DMS153 (cell line): Measurements from ENCODE around the gene TDRD6.
A peak's percentile ranks its signal among the peaks of the same experiment; 100 is the strongest.
"Not testable (repeated sequence)": the region's sequence is repeated elsewhere in the genome, so short reads cannot be mapped to it uniquely, and the experiment has no call there.

Experiments used
- DNase-seq: peaks from one replicate; lab custom pipeline; 2025; lab: John Stamatoyannopoulos, UW

Gene TDRD6

GRCh38 chr6:46687619-46688097 lies at the start of gene TDRD6:
TDRD6 (plus strand) TSS chr6:46687885; CDS start chr6:46688129, 244 bp downstream.
- no peak for DNase-seq

DNA sequence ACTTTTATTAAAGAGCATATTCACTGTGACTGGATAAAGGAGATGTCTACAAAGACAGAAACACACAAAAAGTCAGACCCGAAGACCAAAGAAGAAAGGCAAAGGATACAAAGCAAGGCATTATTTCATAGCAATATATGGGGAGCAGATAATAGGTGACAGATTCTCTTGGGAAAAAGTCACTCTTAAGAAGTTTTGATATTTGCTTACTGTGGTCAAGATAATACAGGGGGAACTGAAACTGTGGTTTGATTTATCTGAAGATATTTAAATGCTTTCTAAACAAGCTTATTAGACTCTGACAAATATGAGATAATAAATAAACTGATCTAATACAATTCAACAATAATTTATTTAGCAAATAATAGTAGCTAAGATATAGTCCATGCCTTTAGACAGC lies 49.8 kb upstream of the TDRD6 start:
- DNase-seq = no peak

- no peak for DNase-seq
These were observed 49.0 kb upstream of the TDRD6 start for GRCh38 chr6:46638650-46639049.

DNA sequence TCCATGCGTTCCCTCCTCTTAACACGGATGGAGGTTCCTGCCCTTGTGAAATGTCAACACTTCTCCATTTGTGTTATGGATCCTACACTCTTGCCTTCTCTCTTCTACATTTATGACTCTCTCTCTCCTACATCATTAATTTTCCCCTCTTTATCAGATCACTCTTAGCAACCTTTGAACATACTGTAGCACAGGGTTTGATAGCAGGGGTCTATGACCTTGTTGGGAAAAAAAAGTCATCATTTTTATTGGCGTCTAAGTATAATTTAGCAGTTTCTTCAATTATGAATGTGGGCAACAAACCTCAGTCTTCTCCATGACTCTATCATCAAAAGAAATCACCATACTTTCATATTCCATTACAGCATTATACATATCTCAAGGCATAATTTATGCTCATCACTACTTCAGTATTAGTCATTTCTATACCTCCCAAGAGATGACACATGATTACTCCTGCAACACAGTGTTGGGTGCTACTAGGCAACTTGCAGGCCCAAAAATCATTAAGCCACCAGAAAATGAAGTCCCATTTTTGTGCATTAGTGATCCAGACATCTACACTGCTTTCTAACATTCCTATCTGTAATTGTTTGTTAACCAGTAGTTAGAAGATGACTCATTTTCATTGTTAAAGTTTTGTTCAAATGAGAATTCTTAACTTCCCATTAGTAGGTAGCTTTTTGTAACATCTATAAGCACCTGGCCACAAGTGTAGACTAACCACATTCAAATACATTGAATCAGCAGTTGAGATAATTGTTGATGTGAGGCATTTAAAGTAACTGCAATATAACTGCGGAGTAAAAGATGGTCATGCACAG lies 44.5 kb upstream of the TDRD6 start:
- no peak for DNase-seq

DNA sequence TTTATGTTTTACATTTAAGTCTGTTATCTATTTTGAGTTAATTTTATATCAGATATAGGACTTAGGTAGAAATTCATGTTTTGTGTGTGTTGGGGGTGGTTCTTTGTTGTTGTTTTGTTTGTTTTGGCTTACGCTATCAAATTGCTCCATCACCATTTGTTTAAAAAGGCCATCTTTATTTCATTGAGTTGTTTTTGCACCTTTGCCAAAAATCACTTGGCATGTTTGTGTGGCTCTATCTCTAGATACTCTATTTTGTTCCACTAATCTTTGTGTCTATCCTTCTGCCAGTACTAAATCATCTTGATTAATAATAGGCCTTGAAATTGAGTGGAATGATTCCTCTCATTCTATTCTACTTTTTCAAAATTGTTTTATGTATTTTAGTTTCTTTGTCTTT lies 42.4 kb upstream of the TDRD6 start:
- DNase-seq = no peak

DNA sequence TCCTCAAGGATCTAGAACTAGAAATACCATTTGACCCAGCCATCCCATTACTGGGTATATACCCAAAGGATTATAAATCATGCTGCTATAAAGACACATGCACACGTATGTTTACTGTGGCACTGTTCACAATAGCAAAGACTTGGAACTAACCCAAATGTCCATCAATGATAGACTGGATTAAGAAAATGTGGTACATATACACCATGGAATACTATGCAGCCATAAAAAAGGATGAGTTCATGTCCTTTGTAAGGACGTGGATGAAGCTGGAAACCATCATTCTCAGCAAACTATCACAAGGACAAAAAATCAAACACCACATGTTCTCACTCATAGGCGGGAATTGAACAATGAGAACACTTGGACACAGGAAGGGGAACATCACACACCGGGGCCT lies 39.6 kb upstream of the TDRD6 start:
- not testable (repeated sequence) for DNase-seq

GRCh38 chr6:46648869-46649492 lies 38.7 kb upstream of the TDRD6 start:
- DNase-seq = peak; percentile 54

DNA sequence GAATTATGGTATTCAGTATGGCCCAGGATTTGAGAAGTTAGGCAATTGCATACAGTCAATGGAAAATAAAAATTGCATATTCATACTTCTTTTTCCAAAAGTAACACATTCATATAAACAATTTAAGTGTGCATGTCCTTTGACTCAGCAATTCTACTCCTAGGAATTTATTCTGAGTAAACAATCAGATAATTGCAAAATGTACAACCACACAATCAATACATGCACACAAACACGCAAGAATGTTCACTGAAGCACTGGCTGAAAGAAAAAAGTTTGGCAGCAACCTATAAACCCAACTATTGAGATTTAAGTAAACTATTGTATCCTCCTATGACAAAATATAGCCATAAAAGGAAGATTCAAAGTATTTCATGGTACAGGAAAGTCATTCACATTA lies 36.7 kb upstream of the TDRD6 start:
- no peak for DNase-seq

DNA sequence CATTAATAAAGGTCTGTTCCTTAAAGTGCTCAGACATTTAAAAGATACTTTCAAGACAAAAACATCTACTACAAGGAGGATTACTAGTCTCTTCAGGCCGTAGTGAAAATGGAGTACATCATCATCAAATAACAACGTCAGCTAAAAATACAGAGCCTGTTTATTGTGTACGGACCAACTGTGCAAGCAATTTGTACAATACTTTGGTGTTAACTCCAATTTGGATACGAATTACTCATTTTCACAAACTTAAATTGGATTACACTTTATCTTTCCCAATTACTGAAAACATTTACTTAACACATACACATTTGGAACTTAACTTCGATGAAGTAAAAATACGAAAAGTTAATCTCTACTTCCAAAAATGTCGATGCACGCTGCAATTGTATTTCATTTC lies 35.9 kb upstream of the TDRD6 start:
- no peak for DNase-seq

- no peak for DNase-seq
These were observed 35.5 kb upstream of the TDRD6 start for GRCh38 chr6:46652232-46652602.

- peak; percentile 81 for DNase-seq
These were observed 34.9 kb upstream of the TDRD6 start, which contains the start of the genes CYP39A1 and SLC25A27 for GRCh38 chr6:46652603-46653438. CYP39A1 (minus strand) TSS chr6:46652818; CDS start chr6:46652582, 236 bp downstream. SLC25A27 (plus strand) TSS chr6:46652975; CDS start chr6:46653193, 218 bp downstream.

DNA sequence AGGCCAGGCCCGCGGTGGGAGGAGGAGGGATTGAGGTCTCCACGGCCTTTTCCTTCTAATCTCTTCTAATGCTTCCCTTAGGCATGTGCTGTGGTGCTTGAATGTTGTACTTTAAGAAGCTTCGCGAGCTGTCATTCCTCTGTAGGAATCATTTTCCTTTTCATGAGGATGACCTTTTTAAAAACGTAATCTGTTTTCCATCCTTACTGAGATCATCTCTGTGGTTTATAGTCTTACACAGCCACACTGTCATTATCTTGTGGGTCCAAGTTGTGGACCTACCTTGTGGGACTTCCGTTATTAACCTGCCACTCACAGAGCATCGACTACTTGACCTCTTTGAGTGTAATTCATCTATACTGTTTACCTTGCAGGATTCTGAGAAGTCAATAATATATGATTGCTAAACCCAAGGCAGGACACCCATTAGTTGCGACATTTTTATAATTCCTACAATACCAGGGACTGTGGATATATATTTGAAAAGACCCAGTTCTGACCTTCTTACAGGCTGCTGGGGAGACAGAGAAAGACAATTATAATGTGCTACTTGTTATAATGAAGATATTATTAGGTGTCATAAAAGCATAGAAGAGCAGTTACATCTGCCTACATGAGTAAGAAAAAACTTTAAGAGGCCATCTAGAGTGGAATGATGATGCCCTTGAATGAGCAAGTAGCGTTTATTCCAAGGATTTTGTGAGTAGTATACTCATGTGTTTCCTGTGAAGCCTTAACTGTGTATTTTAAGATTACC lies 34.1 kb upstream of the TDRD6 start:
- no peak for DNase-seq

GRCh38 chr6:46655803-46656202 lies 31.9 kb upstream of the TDRD6 start:
- DNase-seq = no peak

GRCh38 chr6:46657642-46658041 lies 30.0 kb upstream of the TDRD6 start:
- DNase-seq = no peak

DNA sequence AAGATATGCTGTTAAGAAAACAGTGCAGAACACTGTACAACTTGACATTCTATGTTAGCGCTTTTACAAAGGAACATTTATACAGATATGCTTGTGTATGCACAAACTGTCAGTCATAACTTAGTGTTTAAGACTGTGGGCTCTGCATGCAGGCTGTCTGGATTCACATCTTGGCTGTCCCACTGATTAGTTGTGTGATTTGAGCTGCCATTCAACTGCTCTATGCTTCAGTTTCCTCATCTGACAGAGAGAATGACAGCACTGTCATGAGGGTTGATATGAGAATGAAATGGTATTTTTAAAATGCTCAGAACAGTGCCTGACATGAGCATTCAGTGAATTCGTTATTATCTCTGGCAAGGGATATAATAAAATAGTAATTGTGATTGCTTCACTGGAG lies 26.2 kb upstream of the TDRD6 start:
- no peak for DNase-seq

- no peak for DNase-seq
These were observed 20.3 kb upstream of the TDRD6 start for GRCh38 chr6:46667377-46667776.

GRCh38 chr6:46674410-46674809 lies 13.3 kb upstream of the TDRD6 start:
- DNase-seq = no peak

GRCh38 chr6:46676604-46677313 lies 10.9 kb upstream of the TDRD6 start:
- DNase-seq = no peak

DNA sequence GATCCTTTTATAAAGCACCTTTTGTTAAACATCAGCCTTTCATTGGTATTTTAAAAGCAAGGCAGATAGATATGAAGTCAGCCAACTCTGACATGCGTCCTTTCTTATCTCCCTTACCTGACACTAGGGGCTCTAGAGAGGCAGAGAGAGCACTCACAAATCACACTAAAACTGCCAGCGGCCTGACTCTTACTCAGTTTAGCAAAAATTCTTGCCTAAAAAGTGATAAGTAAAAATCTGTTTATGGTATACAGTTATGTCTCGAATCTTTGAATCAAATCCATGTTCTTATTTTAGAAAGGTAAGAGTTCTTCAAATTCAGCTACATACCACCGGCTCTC lies 10.4 kb upstream of the TDRD6 start:
- no peak for DNase-seq

DNA sequence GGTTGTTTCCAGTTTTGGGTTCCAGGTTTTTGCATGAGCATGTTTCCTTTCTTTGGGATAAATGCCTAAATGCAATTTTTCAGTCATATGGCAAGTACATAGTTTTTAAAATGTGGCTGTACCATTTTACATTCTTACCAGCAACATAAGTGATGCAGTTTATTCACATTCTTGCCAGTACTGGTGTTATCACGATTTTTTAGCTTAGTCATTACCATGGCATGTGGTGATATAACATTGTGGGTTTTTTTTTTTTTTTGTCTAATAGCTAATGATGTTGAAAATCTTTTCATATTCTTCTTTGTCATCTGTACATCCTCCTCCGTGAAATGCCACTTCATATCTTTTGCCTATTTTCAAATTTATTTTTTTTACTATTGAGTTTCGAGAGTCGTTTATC lies 2.9 kb upstream of the TDRD6 start:
- DNase-seq = no peak
